H9 (cell line): Measurements from ENCODE around the gene DENND4A. TPM values are rescaled to one million over a fixed set of nuclear protein-coding genes. Genes with fewer than 3 reads are reported as not detected.
A peak's percentile ranks its signal among the peaks of the same experiment; 100 is the strongest.

Experiments
- DNase-seq: peaks from one replicate; pipeline ENCODE4 v3.0.0-alpha.2; 2017
- H2AFZ ChIP-seq: one replicate; pipeline ENCODE4 v1.6.1; 2013; ENCODE audit warnings: mild to moderate bottlenecking, low read length, control low read depth, moderate library complexity
- H2AK5ac ChIP-seq: 2 replicates; pipeline ENCODE4 v1.6.1; 2013; ENCODE audit warnings: low read length, control low read depth, mixed read lengths; ENCODE audit not compliant: insufficient read length
- H2BK120ac ChIP-seq: one replicate; pipeline ENCODE4 v1.6.1; 2013; ENCODE audit warnings: low read depth, mild to moderate bottlenecking, low read length, control low read depth, inconsistent platforms; ENCODE audit not compliant: poor library complexity, severe bottlenecking
- H2BK12ac ChIP-seq: 2 replicates; pipeline ENCODE4 v1.6.1; 2013; ENCODE audit warnings: low read length, control low read depth, mixed read lengths, low read depth; ENCODE audit not compliant: insufficient read length
- H2BK15ac ChIP-seq: 2 replicates; pipeline ENCODE4 v1.6.1; 2013; ENCODE audit warnings: low read depth, low read length, control low read depth
- H2BK20ac ChIP-seq: one replicate; pipeline ENCODE4 v1.6.1; 2013; ENCODE audit warnings: low read depth, mild to moderate bottlenecking, low read length, control low read depth, inconsistent platforms; ENCODE audit not compliant: poor library complexity, severe bottlenecking
- H2BK5ac ChIP-seq: 2 replicates; pipeline ENCODE4 v1.6.1; 2013; ENCODE audit warnings: low read length, control low read depth, mixed read lengths; ENCODE audit not compliant: insufficient read length
- H3K14ac ChIP-seq: 2 replicates; pipeline ENCODE4 v1.6.1; 2013; ENCODE audit warnings: low read length, control low read depth; ENCODE audit not compliant: insufficient read depth
- H3K18ac ChIP-seq: 2 replicates; pipeline ENCODE4 v1.6.1; 2013; ENCODE audit warnings: low read depth, mild to moderate bottlenecking, mixed read lengths, low read length, control low read depth; ENCODE audit not compliant: insufficient read length
- H3K23ac ChIP-seq: 2 replicates; pipeline ENCODE4 v1.6.1; 2013; ENCODE audit warnings: low read length, control low read depth, mixed read lengths, low read depth; ENCODE audit not compliant: insufficient read length
- H3K23me2 ChIP-seq: 2 replicates; pipeline ENCODE4 v1.6.1; 2013; ENCODE audit warnings: low read depth, mild to moderate bottlenecking, mixed read lengths, low read length, control low read depth; ENCODE audit not compliant: insufficient read length, poor library complexity, severe bottlenecking
- H3K27ac ChIP-seq: 2 replicates; pipeline ENCODE4 v1.5.1; 2013; ENCODE audit warnings: low read length, control low read depth, mixed read lengths, low read depth; ENCODE audit not compliant: insufficient read length
- H3K27me3 ChIP-seq: 2 replicates; pipeline ENCODE4 v1.6.1; 2013; ENCODE audit warnings: low read length, control low read depth, inconsistent platforms; ENCODE audit not compliant: insufficient read depth
- H3K4ac ChIP-seq: 2 replicates; pipeline ENCODE4 v1.6.1; 2013; ENCODE audit warnings: low read depth, mild to moderate bottlenecking, control low read depth, inconsistent platforms, low read length, moderate library complexity
- H3K4me1 ChIP-seq: 2 replicates; pipeline ENCODE4 v1.6.1; 2013; ENCODE audit warnings: low read length, control low read depth, inconsistent platforms; ENCODE audit not compliant: insufficient read depth
- H3K4me2 ChIP-seq: 2 replicates; pipeline ENCODE4 v1.6.1; 2013; ENCODE audit warnings: low read length, control low read depth, mixed read lengths; ENCODE audit not compliant: insufficient read length, insufficient read depth
- H3K56ac ChIP-seq: 2 replicates; pipeline ENCODE4 v1.6.1; 2013; ENCODE audit warnings: low read depth, mild to moderate bottlenecking, mixed read lengths, low read length, control low read depth; ENCODE audit not compliant: insufficient read length
- H3K79me1 ChIP-seq: 2 replicates; pipeline ENCODE4 v1.6.1; 2013; ENCODE audit warnings: low read depth, mild to moderate bottlenecking, moderate library complexity, low read length, control low read depth, inconsistent platforms; ENCODE audit not compliant: insufficient read depth, poor library complexity, severe bottlenecking
- H3K79me2 ChIP-seq: 2 replicates; pipeline ENCODE4 v1.6.1; 2013; ENCODE audit warnings: low read length, control low read depth, inconsistent platforms; ENCODE audit not compliant: insufficient read depth
- H3K9ac ChIP-seq: 2 replicates; pipeline ENCODE4 v1.6.1; 2013; ENCODE audit warnings: low read length, control low read depth, mixed read lengths; ENCODE audit not compliant: insufficient read length; ENCODE audit errors: extremely low read depth
- H3K9me3 ChIP-seq: one replicate; pipeline ENCODE4 v1.6.1; 2013; ENCODE audit warnings: low read depth, low read length, inconsistent platforms; ENCODE audit not compliant: control insufficient read depth
- H3T11ph ChIP-seq: one replicate; pipeline ENCODE4 v1.6.1; 2013; ENCODE audit warnings: mild to moderate bottlenecking, low read length, control low read depth, inconsistent platforms
- H4K20me1 ChIP-seq: one replicate; pipeline ENCODE4 v1.6.1; 2013; ENCODE audit not compliant: control insufficient read depth, insufficient read length, insufficient read depth
- H4K5ac ChIP-seq: 2 replicates; pipeline ENCODE4 v1.6.1; 2013; ENCODE audit warnings: low read depth, mild to moderate bottlenecking, mixed read lengths, low read length, control low read depth; ENCODE audit not compliant: insufficient read length
- H4K8ac ChIP-seq: replicated peaks from 2 replicates; pipeline ENCODE4 v1.6.1; 2013; ENCODE audit warnings: low read length, control low read depth, mixed read lengths, low read depth; ENCODE audit not compliant: insufficient read length
- H4K91ac ChIP-seq: 2 replicates; pipeline ENCODE4 v1.6.1; 2013; ENCODE audit warnings: low read depth, mild to moderate bottlenecking, moderate library complexity, mixed read lengths, low read length, control low read depth; ENCODE audit not compliant: insufficient read length
- H3K27ac Mint-ChIP-seq, 3 experiments: 2 replicates in 2 of 3; 3 replicates in 1 of 3; pipeline ENCODE4 v1.8.0; 2020 to 2021; ENCODE audit warnings: mixed read lengths in 3 of 3, mild to moderate bottlenecking in 1 of 3, moderate library complexity in 1 of 3
- H3K27me3 Mint-ChIP-seq: 2 replicates; pipeline ENCODE4 v1.8.0; 2021; ENCODE audit warnings: low read depth, mild to moderate bottlenecking, moderate library complexity, mixed read lengths
- H3K36me3 Mint-ChIP-seq, 3 experiments: 2 replicates in 2 of 3; 3 replicates in 1 of 3; pipeline ENCODE4 v1.8.0; 2020 to 2021; ENCODE audit warnings: low read depth in 3 of 3, mixed read lengths in 3 of 3; ENCODE audit not compliant: insufficient read depth in 1 of 3
- H3K4me1 Mint-ChIP-seq, 2 experiments: 2 replicates each; pipeline ENCODE4 v1.8.0; 2020; ENCODE audit warnings: mixed read lengths in 2 of 2
- H3K4me3 Mint-ChIP-seq, 2 experiments: 2 replicates in 1 of 2; 3 replicates in 1 of 2; pipeline ENCODE4 v1.8.0; 2020 to 2021; ENCODE audit warnings: mild to moderate bottlenecking in 2 of 2, mixed read lengths in 2 of 2, moderate library complexity in 1 of 2
- H3K9me3 Mint-ChIP-seq, 2 experiments: 2 replicates in 1 of 2; 3 replicates in 1 of 2; pipeline ENCODE4 v1.8.0; 2020; ENCODE audit warnings: mild to moderate bottlenecking in 2 of 2, mixed read lengths in 2 of 2, moderate library complexity in 1 of 2
- WGBS: extraction: QIAGEN DNeasy Blood & Tissue Kit; methylation state at CpG from one replicate; pipeline ENCODE4 v1.1.7; 2013; ENCODE audit warnings: missing lambda C conversion rate, low lambda C conversion rate, mixed read lengths; ENCODE audit not compliant: insufficient read length; ENCODE audit errors: extremely low coverage; 5-methylcytosine and 5-hydroxymethylcytosine counted together
- total RNA-seq: library from RNA; stranded (reverse); gene quantifications from 2 replicates; pipeline ENCODE4 v1.2.1, GENCODE V29; 2021
- TF ChIP-seq, protein P1 (sequence below): fragments of 200-600 bp; sonication (generic); conservative IDR thresholded peaks from 3 replicates; pipeline ENCODE4 v1.8.0; 2021; ENCODE audit warnings: antibody characterized with exemption, mild to moderate bottlenecking

The DENND4A gene
- total RNA-seq, 1 experiment from 2014 or later, result 4.7 TPM

DNA sequence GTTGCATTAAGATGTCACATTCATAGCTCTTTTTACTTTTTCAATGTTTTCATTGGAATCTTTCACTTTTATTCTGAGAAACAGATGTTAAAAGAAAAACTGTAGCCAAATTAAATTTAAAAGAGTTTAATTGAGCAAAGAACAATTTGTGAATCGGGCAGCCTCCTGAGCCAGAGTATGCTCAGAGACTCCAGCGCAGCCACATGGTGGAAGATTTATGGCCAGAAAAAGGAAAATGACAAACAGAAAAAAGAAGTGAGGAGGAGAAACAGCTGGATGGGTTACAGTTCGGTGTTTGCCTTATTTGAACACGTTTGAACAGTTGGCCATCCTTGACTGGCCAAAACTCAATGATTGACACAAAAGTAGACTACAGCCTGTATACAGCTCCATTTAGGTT lies 43.4 kb upstream of the DENND4A start:
- Mint-ChIP-seq H3K36me3 (no peaks in the 10 kb centered on the region; a peak in 1 of 7 replicates), H3K4me1 (peaks cover 23 to 32% of the 10 kb centered on the region in 2 experiments), H3K4me3 (no peak overlapping the region), H3K27me3 (no peaks in the 10 kb centered on the region; the same call in 1 of the 2 replicates), H3K9me3 (no peaks in the 10 kb centered on the region; a peak in 2 of 5 replicates), H3K27ac (peak overlapping the region in 1 of 3 experiments; percentile 96; a peak in 2 of 7 replicates)
- H3K14ac ChIP-seq, result no peak overlapping the region
- H2BK5ac ChIP-seq, result no peak overlapping the region
- H3K79me2 ChIP-seq, result no peaks in the 10 kb centered on the region
- H3K27me3 ChIP-seq, result no peaks in the 10 kb centered on the region
- H3T11ph ChIP-seq, result no peak overlapping the region
- no peak overlapping the region for H3K27ac ChIP-seq
- H4K91ac ChIP-seq, result no peak overlapping the region
- H3K4me1 ChIP-seq, result peaks cover 10% of the 10 kb centered on the region; the same call in 1 of the 2 replicates
- H3K79me1 ChIP-seq, result no peaks in the 10 kb centered on the region
- no peak for DNase-seq
- H3K18ac ChIP-seq, result no peak overlapping the region
- H3K23ac ChIP-seq, result no peak overlapping the region
- no peak overlapping the region for H3K56ac ChIP-seq
- H3K23me2 ChIP-seq, result no peaks in the 10 kb centered on the region
- H2BK12ac ChIP-seq, result no peak overlapping the region
- WGBS, result no CpG with 5 or more reads among the region's 4 CpGs
- H4K5ac ChIP-seq, result no peak overlapping the region
- H3K4me2 ChIP-seq, result no peak overlapping the region
- no peak overlapping the region for H2BK20ac ChIP-seq
- H4K8ac ChIP-seq, result no peak overlapping the region
- H3K9ac ChIP-seq, result no peak overlapping the region
- TF ChIP-seq, protein P1, sequence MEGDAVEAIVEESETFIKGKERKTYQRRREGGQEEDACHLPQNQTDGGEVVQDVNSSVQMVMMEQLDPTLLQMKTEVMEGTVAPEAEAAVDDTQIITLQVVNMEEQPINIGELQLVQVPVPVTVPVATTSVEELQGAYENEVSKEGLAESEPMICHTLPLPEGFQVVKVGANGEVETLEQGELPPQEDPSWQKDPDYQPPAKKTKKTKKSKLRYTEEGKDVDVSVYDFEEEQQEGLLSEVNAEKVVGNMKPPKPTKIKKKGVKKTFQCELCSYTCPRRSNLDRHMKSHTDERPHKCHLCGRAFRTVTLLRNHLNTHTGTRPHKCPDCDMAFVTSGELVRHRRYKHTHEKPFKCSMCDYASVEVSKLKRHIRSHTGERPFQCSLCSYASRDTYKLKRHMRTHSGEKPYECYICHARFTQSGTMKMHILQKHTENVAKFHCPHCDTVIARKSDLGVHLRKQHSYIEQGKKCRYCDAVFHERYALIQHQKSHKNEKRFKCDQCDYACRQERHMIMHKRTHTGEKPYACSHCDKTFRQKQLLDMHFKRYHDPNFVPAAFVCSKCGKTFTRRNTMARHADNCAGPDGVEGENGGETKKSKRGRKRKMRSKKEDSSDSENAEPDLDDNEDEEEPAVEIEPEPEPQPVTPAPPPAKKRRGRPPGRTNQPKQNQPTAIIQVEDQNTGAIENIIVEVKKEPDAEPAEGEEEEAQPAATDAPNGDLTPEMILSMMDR, result no peak
- no peaks in the 10 kb centered on the region for H3K9me3 ChIP-seq
- no peak overlapping the region for H3K4ac ChIP-seq
- H2BK120ac ChIP-seq, result no peak overlapping the region
- no peak overlapping the region for H2AFZ ChIP-seq
- no peak overlapping the region for H2AK5ac ChIP-seq
- no peaks in the 10 kb centered on the region for H4K20me1 ChIP-seq
- no peak overlapping the region for H2BK15ac ChIP-seq
